GM13976 (cell line): ENCODE measurements around the gene TMEM187.
A peak's percentile ranks its signal among the peaks of the same experiment; 100 is the strongest.

Source experiments
- DNase-seq: peaks from one replicate; pipeline ENCODE4 v3.0.0; 2012; ENCODE audit warnings: low spot score
- in situ Hi-C: fragments of 300-500 bp; cut with MboI; formaldehyde crosslinking; loops from one replicate; pipeline ENCODE4 v1.12.0; 2022; ENCODE audit warnings: low sequenced_read_pairs, mixed read lengths, inconsistent platforms; ENCODE audit not compliant: unreplicated experiment
- TF ChIP-seq, protein P1 (sequence below): IDR thresholded peaks from 2 replicates; pipeline ENCODE4 v1.5.1; 2012; ENCODE audit warnings: borderline replicate concordance, mild to moderate bottlenecking; ENCODE audit not compliant: insufficient read depth; ENCODE audit errors: extremely low read depth, missing control alignments, control extremely low read depth

TMEM187 gene

GRCh38 chrX:153944140-153944799 is 28.3 kb upstream of the TMEM187 start, which contains the start of gene RENBP:
TSS of gene RENBP (minus strand) at chrX:153944643. CDS start at chrX:153944610, 33 bp downstream.
- no peak for DNase-seq
- TF ChIP-seq, protein P1, sequence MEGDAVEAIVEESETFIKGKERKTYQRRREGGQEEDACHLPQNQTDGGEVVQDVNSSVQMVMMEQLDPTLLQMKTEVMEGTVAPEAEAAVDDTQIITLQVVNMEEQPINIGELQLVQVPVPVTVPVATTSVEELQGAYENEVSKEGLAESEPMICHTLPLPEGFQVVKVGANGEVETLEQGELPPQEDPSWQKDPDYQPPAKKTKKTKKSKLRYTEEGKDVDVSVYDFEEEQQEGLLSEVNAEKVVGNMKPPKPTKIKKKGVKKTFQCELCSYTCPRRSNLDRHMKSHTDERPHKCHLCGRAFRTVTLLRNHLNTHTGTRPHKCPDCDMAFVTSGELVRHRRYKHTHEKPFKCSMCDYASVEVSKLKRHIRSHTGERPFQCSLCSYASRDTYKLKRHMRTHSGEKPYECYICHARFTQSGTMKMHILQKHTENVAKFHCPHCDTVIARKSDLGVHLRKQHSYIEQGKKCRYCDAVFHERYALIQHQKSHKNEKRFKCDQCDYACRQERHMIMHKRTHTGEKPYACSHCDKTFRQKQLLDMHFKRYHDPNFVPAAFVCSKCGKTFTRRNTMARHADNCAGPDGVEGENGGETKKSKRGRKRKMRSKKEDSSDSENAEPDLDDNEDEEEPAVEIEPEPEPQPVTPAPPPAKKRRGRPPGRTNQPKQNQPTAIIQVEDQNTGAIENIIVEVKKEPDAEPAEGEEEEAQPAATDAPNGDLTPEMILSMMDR: no peak
- in situ Hi-C loops: no loop called here

DNA sequence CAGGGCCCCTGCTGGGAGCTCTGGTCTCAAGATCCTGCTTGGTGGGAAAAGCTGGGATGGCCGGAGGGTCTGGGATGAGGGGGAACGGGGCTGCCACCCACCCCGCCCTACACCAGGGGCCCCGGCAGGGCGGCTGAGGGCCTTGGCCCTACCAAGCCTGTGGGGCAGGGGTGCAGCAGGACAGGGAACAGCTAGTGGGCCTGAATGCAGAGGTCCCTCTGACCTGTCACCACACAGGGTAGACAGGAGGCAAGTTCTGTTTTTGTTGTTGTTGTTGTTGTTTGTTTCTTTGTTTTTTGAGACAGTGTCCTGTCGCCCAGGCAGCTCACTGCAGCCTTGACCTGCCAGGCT is 27.8 kb upstream of the TMEM187 start:
- DNase-seq: no peak
- in situ Hi-C loops: no loop called here
- TF ChIP-seq, protein P1: no peak

GRCh38 chrX:153945956-153946943 is 26.3 kb upstream of the TMEM187 start:
- DNase-seq: no peak
- in situ Hi-C loops: no loop called here
- TF ChIP-seq, protein P1: no peak

GRCh38 chrX:153947009-153947769 is 25.4 kb upstream of the TMEM187 start:
- TF ChIP-seq, protein P1: peak; percentile 80
- peak; percentile 87 for DNase-seq
- in situ Hi-C loops: no loop called here

- in situ Hi-C loops: no loop called here
- TF ChIP-seq, protein P1: no peak
These were observed 24.5 kb upstream of the TMEM187 start for GRCh38 chrX:153948002-153948466.

More at GRCh38 chrX:153948002-153948466, 24.5 kb upstream of the TMEM187 start:
- DNase-seq: no peak
